HFFc6 (cell line): Measurements from ENCODE around the gene RPL14. TPM values are rescaled to one million over a fixed set of nuclear protein-coding genes. Genes with fewer than 3 reads are reported as not detected.
A peak's percentile ranks its signal among the peaks of the same experiment; 100 is the strongest.
"Not testable (repeated sequence)": the region's sequence is repeated elsewhere in the genome, so short reads cannot be mapped to it uniquely, and the experiment has no call there.

Experiments used
- DNase-seq: peaks from one replicate; pipeline ENCODE4 v3.0.0-alpha.2; 2018
- H3K27ac Mint-ChIP-seq: 2 replicates; pipeline ENCODE4 v1.8.0; 2020; ENCODE audit warnings: mild to moderate bottlenecking, mixed read lengths
- H3K27me3 Mint-ChIP-seq: 2 replicates; pipeline ENCODE4 v1.8.0; 2021; ENCODE audit warnings: mild to moderate bottlenecking, moderate library complexity, mixed read lengths; ENCODE audit not compliant: insufficient read depth
- H3K36me3 Mint-ChIP-seq: 2 replicates; pipeline ENCODE4 v1.8.0; 2021; ENCODE audit warnings: low read depth, mixed read lengths
- H3K4me1 Mint-ChIP-seq: 2 replicates; pipeline ENCODE4 v1.8.0; 2020; ENCODE audit warnings: low read depth, mixed read lengths
- H3K4me3 Mint-ChIP-seq: 2 replicates; pipeline ENCODE4 v1.8.0; 2020; ENCODE audit warnings: mild to moderate bottlenecking, moderate library complexity, mixed read lengths
- H3K9me3 Mint-ChIP-seq: 2 replicates; pipeline ENCODE4 v1.8.0; 2020; ENCODE audit warnings: mild to moderate bottlenecking, mixed read lengths
- CTCF ChIP-seq: fragments of 200-600 bp; sonication (generic); IDR thresholded peaks from 2 replicates; pipeline ENCODE4 v1.5.0; 2021; ENCODE audit warnings: antibody characterized with exemption, mild to moderate bottlenecking
- total RNA-seq, 6 experiments: library from RNA; stranded (reverse); fragmentation: NEBNext Ultra II Directional; extraction: Animal tissue kit (Norgen Biotek cat#: 25700); gene quantifications; 2 replicates in 1 of 6; 3 replicates in 5 of 6; pipeline ENCODE4 v1.2.3, GENCODE V29; 2021

Gene RPL14
- total RNA-seq, 6 experiments from 2014 or later: 1,695 to 2,062 (median 1,834) TPM

- Mint-ChIP-seq H3K27me3 (peaks cover 5% of the 10 kb centered on the region), H3K36me3 (peaks cover 29% of the 10 kb centered on the region), H3K27ac (peak overlapping the region; percentile 86), H3K4me1 (peaks cover 66% of the 10 kb centered on the region), H3K4me3 (peak overlapping the region; percentile 94), H3K9me3 (peaks cover 5% of the 10 kb centered on the region; the same call in 1 of the 2 replicates)
- DNase-seq: no peak
- TF ChIP-seq CTCF: no peak
These were observed 3.2 kb upstream of the RPL14 start for GRCh38 chr3:40453933-40454332.

- Mint-ChIP-seq H3K9me3 (peaks cover 5% of the 10 kb centered on the region; the same call in 1 of the 2 replicates), H3K27ac (no peak overlapping the region; the same call in 1 of the 2 replicates), H3K4me1 (peaks cover 71% of the 10 kb centered on the region), H3K27me3 (peaks cover 6% of the 10 kb centered on the region), H3K4me3 (peak overlapping the region; percentile 97; the same call in 1 of the 2 replicates), H3K36me3 (peaks cover 34% of the 10 kb centered on the region)
- DNase-seq: no peak
- TF ChIP-seq CTCF: no peak
These were observed 1.8 kb upstream of the RPL14 start for GRCh38 chr3:40455328-40455727.

GRCh38 chr3:40456279-40456939 lies 730 bp upstream of the RPL14 start:
- TF ChIP-seq CTCF: no peak
- no peak for DNase-seq
- Mint-ChIP-seq H3K27ac (peak overlapping the region; percentile 97), H3K27me3 (peaks cover 6% of the 10 kb centered on the region), H3K4me3 (peak overlapping the region; percentile 97), H3K4me1 (peaks cover 63% of the 10 kb centered on the region), H3K9me3 (peaks cover 5% of the 10 kb centered on the region; the same call in 1 of the 2 replicates), H3K36me3 (peaks cover 34% of the 10 kb centered on the region)

GRCh38 chr3:40458473-40458872 lies 1.3 kb downstream of the RPL14 start:
- no peak for TF ChIP-seq CTCF
- peaks cover 45% of the 10 kb centered on the region for H3K4me1 Mint-ChIP-seq
- H3K36me3 Mint-ChIP-seq: peaks cover 42% of the 10 kb centered on the region
- H3K4me3 Mint-ChIP-seq: peak overlapping the region; percentile 97
- peak overlapping the region; percentile 97 for H3K27ac Mint-ChIP-seq
- DNase-seq: no peak
- peaks cover 5% of the 10 kb centered on the region; the same call in 1 of the 2 replicates for H3K9me3 Mint-ChIP-seq
- peaks cover 2% of the 10 kb centered on the region; the same call in 1 of the 2 replicates for H3K27me3 Mint-ChIP-seq

- not testable (repeated sequence) for H3K27me3 Mint-ChIP-seq, H3K27ac Mint-ChIP-seq, H3K9me3 Mint-ChIP-seq, DNase-seq, H3K4me3 Mint-ChIP-seq
- Mint-ChIP-seq H3K36me3 (peaks cover 42% of the 10 kb centered on the region), H3K4me1 (peaks cover 29% of the 10 kb centered on the region)
These were observed 3.3 kb downstream of the RPL14 start for GRCh38 chr3:40460481-40460880.

GRCh38 chr3:40461161-40461560 lies 4.0 kb downstream of the RPL14 start:
- Mint-ChIP-seq H3K27ac (no peak overlapping the region), H3K36me3 (peaks cover 38% of the 10 kb centered on the region), H3K4me3 (no peak overlapping the region; the same call in 1 of the 2 replicates), H3K4me1 (peaks cover 23% of the 10 kb centered on the region), H3K27me3 (peaks cover 2% of the 10 kb centered on the region; the same call in 1 of the 2 replicates), H3K9me3 (peaks cover 5% of the 10 kb centered on the region; the same call in 1 of the 2 replicates)
- DNase-seq: no peak
- no peak for TF ChIP-seq CTCF

- not testable (repeated sequence) for H3K27me3 Mint-ChIP-seq, H3K4me3 Mint-ChIP-seq, H3K27ac Mint-ChIP-seq, H3K9me3 Mint-ChIP-seq, DNase-seq
- Mint-ChIP-seq H3K4me1 (peaks cover 16% of the 10 kb centered on the region), H3K36me3 (peaks cover 27% of the 10 kb centered on the region)
These were observed 5.7 kb downstream of the RPL14 start for GRCh38 chr3:40462838-40463237.
